GM12878 (cell line): ENCODE results near the gene NUDCD3. TPM values are rescaled to one million over a fixed set of nuclear protein-coding genes. Genes with fewer than 3 reads are reported as not detected.

Experiments
- ATAC-seq: fragments of 200-7000 bp; cut with Tn5 transposase; 3 replicates; pipeline ENCODE4 v1.9.1; 2020; ENCODE audit warnings: mild to moderate bottlenecking, moderate library complexity
- BruUV-seq: library from RNA; stranded (reverse); fragments of 400-500 nt; replicated peaks from 2 replicates; lab custom pipeline; 2021; lab: Mats Ljungman, UMichigan
- CTCF ChIA-PET: fragments of 300-600 bp; sonication (Branson Sonifier 250); formaldehyde crosslinking; extraction: SDS; loops from one replicate; lab custom pipeline; 2021; ENCODE audit warnings: inconsistent platforms; lab: Yijun Ruan, JAX
- POLR2A ChIA-PET: fragments of 350-600 bp; formaldehyde crosslinking; extraction: SDS; loops from one replicate; lab custom pipeline; 2021; ENCODE audit warnings: inconsistent platforms; lab: Charles Lee
- RAD21 ChIA-PET: fragments of 300-600 bp; sonication (Branson Sonifier 250); formaldehyde crosslinking; loops from one replicate; lab custom pipeline; 2023; ENCODE audit warnings: antibody characterized with exemption; ENCODE audit not compliant: unreplicated experiment; lab: Charles Lee
- SMC1A ChIA-PET: fragments of 300-600 bp; sonication (Branson Sonifier 250); formaldehyde crosslinking; loops from one replicate; lab custom pipeline; 2023; ENCODE audit not compliant: unreplicated experiment, uncharacterized antibody; lab: Charles Lee
- DNase-seq: peaks from one replicate; pipeline ENCODE4 v3.0.0-alpha.2; 2011; ENCODE audit warnings: low read depth, low spot score
- FAIRE-seq: peaks from 3 replicates; lab custom pipeline; 2011; peaks lifted over from hg19 to GRCh38; lab: Jason Lieb, UNC
- H2AFZ ChIP-seq: 2 replicates; pipeline ENCODE4 v1.6.0; 2011; ENCODE audit warnings: low read depth, low read length, control low read depth; ENCODE audit not compliant: control insufficient read depth
- H3K27ac ChIP-seq: 2 replicates; pipeline ENCODE4 v1.5.1; 2011; ENCODE audit warnings: control low read depth; ENCODE audit not compliant: control insufficient read depth, insufficient read depth
- H3K27me3 ChIP-seq, 2 experiments: replicated peaks in 1 of 2; 2 replicates each; pipeline versions ENCODE4 v1.6.0 to v1.6.1; 2011; ENCODE audit warnings: low read length in 1 of 2; ENCODE audit not compliant: control insufficient read depth in 2 of 2, insufficient read depth in 2 of 2
- H3K36me3 ChIP-seq, 2 experiments: 2 replicates each; pipeline ENCODE4 v1.5.1; 2011; ENCODE audit warnings: low read length in 1 of 2; ENCODE audit not compliant: control insufficient read depth in 2 of 2, insufficient read depth in 2 of 2
- H3K4me1 ChIP-seq: 2 replicates; pipeline ENCODE4 v1.6.1; 2011; ENCODE audit warnings: mild to moderate bottlenecking, low read length, moderate library complexity, mixed read lengths; ENCODE audit not compliant: control insufficient read depth, insufficient read depth
- H3K4me2 ChIP-seq: 2 replicates; pipeline ENCODE4 v1.6.0; 2011; ENCODE audit warnings: control low read depth; ENCODE audit not compliant: control insufficient read depth, insufficient read depth
- H3K4me3 ChIP-seq: fragments of 200-600 bp; sonication (generic); 2 replicates; pipeline ENCODE4 v1.5.1; 2016
- H3K79me2 ChIP-seq: 2 replicates; pipeline ENCODE4 v1.6.0; 2011; ENCODE audit warnings: low read length; ENCODE audit not compliant: control insufficient read depth, insufficient read depth
- H3K9ac ChIP-seq: 2 replicates; pipeline ENCODE4 v1.8.0; 2011; ENCODE audit warnings: low read length, control low read depth, mixed read lengths; ENCODE audit not compliant: control insufficient read depth, insufficient read depth
- H3K9me3 ChIP-seq: replicated peaks from 3 replicates; pipeline ENCODE4 v1.5.1; 2011; ENCODE audit warnings: mild to moderate bottlenecking, low read length; ENCODE audit not compliant: control insufficient read depth, insufficient read depth
- H4K20me1 ChIP-seq: 2 replicates; pipeline ENCODE4 v1.6.0; 2011; ENCODE audit not compliant: control insufficient read depth, insufficient read depth
- FOXK2 ChIP-seq: fragments of 450-650 bp; IDR thresholded peaks from 2 replicates; pipeline ENCODE4 v1.6.1; 2017; ENCODE audit warnings: mild to moderate bottlenecking, moderate library complexity
- RUNX3 ChIP-seq: IDR thresholded peaks from 2 replicates; pipeline ENCODE4 v1.6.1; 2012; ENCODE audit warnings: low read length, inconsistent platforms
- SREBF1 ChIP-seq: IDR thresholded peaks from 2 replicates; pipeline ENCODE4 v1.6.1; 2012; ENCODE audit warnings: mild to moderate bottlenecking, low read length
- ZNF207 ChIP-seq: fragments of 450-650 bp; IDR thresholded peaks from 2 replicates; pipeline ENCODE4 v1.6.1; 2014; ENCODE audit warnings: antibody characterized with exemption, mild to moderate bottlenecking, borderline replicate concordance
- in situ Hi-C: fragments of 300-500 bp; cut with MboI; formaldehyde crosslinking; loops from 9 replicates; pipeline ENCODE4 v1.14.3; 2018; ENCODE audit warnings: mixed read lengths
- intact Hi-C: fragments of 100-400 bp; cut with micrococcal nuclease; formaldehyde crosslinking; loops from one replicate; pipeline ENCODE4 v1.14.2; 2022; ENCODE audit not compliant: unreplicated experiment
- polyA plus RNA-seq, 11 experiments: library from polyadenylated mRNA; depleted of rRNA in 4 of 11; unstranded in 6 of 11; stranded (reverse) in 5 of 11; fragments of >200 nt; fragmentation: Nextera tagmentation in 4 of 11; fragmentation: Illumina TruSeq in 1 of 11; extraction: Ambion mirVana in 4 of 11; extraction: Trizol in 1 of 11; gene quantifications; 1 replicate in 1 of 11; 2 replicates in 10 of 11; pipeline versions ENCODE4 v1.2.1 to v1.2.3, GENCODE V29; 2011 to 2016; ENCODE audit warnings: inconsistent platforms in 2 of 11, missing spikeins in 2 of 11, low read depth in 1 of 11
- total RNA-seq, 4 experiments: library from RNA; depleted of rRNA in 3 of 4; stranded (reverse); fragments of >200 nt in 3 of 4; fragmentation: Illumina TruSeq in 1 of 4; extraction: Trizol in 1 of 4; gene quantifications; 2 replicates each; pipeline versions ENCODE4 v1.2.1 to v1.2.3, GENCODE V29; 2013 to 2021
- TF ChIP-seq, protein P1 (sequence below): IDR thresholded peaks from 2 replicates; pipeline ENCODE4 v1.6.1; 2011; ENCODE audit warnings: low read depth, mild to moderate bottlenecking, low read length, moderate library complexity, borderline replicate concordance; ENCODE audit errors: extremely low read depth
- TF ChIP-seq, protein P2 (sequence below): fragments of 150-350 bp; IDR thresholded peaks from 2 replicates; pipeline ENCODE4 v1.6.1; 2016; ENCODE audit warnings: low read depth, low read length

Gene NUDCD3
- total and polyA plus RNA-seq, 10 of the 15 experiments (the other 5 are each of a cell fraction or from before 2014, with no cell fraction given), result 25.0 to 89.8 (median 46.4) TPM

DNA sequence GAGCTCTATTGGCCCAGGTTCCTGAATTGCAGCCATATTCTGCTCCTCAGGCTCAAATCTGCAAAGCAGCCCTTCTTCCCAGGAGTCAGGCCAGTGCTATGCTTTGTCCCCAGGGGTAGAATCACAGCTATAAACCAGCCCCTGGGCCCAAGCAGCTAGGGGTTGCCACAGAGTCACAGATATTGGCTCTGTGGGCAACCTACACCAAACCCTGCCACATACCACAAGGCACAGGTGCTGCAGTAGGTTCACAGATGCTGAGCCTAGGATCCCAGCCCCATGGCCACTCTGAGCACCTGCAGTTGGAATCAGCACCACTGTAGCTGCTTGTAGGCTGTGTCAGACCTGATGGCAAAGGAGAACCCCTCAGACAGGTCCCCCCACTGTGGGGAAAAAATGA, 122.0 kb downstream of the NUDCD3 start:
- RAD21 ChIA-PET, result no interaction called here
- TF ChIP-seq ZNF207 (no peak), RUNX3 (no peak), SREBF1 (no peak), FOXK2 (no peak)
- TF ChIP-seq, protein P1, sequence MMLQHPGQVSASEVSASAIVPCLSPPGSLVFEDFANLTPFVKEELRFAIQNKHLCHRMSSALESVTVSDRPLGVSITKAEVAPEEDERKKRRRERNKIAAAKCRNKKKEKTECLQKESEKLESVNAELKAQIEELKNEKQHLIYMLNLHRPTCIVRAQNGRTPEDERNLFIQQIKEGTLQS, result no peak
- TF ChIP-seq, protein P2, sequence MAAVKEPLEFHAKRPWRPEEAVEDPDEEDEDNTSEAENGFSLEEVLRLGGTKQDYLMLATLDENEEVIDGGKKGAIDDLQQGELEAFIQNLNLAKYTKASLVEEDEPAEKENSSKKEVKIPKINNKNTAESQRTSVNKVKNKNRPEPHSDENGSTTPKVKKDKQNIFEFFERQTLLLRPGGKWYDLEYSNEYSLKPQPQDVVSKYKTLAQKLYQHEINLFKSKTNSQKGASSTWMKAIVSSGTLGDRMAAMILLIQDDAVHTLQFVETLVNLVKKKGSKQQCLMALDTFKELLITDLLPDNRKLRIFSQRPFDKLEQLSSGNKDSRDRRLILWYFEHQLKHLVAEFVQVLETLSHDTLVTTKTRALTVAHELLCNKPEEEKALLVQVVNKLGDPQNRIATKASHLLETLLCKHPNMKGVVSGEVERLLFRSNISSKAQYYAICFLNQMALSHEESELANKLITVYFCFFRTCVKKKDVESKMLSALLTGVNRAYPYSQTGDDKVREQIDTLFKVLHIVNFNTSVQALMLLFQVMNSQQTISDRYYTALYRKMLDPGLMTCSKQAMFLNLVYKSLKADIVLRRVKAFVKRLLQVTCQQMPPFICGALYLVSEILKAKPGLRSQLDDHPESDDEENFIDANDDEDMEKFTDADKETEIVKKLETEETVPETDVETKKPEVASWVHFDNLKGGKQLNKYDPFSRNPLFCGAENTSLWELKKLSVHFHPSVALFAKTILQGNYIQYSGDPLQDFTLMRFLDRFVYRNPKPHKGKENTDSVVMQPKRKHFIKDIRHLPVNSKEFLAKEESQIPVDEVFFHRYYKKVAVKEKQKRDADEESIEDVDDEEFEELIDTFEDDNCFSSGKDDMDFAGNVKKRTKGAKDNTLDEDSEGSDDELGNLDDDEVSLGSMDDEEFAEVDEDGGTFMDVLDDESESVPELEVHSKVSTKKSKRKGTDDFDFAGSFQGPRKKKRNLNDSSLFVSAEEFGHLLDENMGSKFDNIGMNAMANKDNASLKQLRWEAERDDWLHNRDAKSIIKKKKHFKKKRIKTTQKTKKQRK, result no peak
- Histone ChIP-seq H3K79me2 (no peaks in the 10 kb centered on the region), H3K4me2 (no peak overlapping the region), H3K36me3 (no peaks in the 10 kb centered on the region), H3K27me3 (no peaks in the 10 kb centered on the region), H3K4me3 (no peak overlapping the region), H3K4me1 (peaks cover 8% of the 10 kb centered on the region; the same call in 1 of the 2 replicates), H3K27ac (no peak overlapping the region), H3K9me3 (no peaks in the 10 kb centered on the region; the same call in 2 of the 3 replicates), H2AFZ (no peak overlapping the region), H3K9ac (no peak overlapping the region), H4K20me1 (no peaks in the 10 kb centered on the region)
- in situ Hi-C loops (no loop called here), intact Hi-C loops (no loop called here)
- CTCF ChIA-PET, result interaction anchor here (1.2 to 3.7 kb wide), 4 partner anchors 27 to 166 kb away, joined by 3 to 15 read pairs (median 6); no protein-coding TSS in a partner anchor
- BruUV-seq, result no TSS peak
- ATAC-seq (no peak), FAIRE-seq (no peak), DNase-seq (no peak)
- POLR2A ChIA-PET, result no interaction called here
- SMC1A ChIA-PET, result interaction anchor here (0.7 to 1.5 kb wide), 6 partner anchors 10 to 243 kb away, joined by 3 read pairs; no protein-coding TSS in a partner anchor
